Pancreas (tissue), 10 donors: ENCODE data around the gene TMC1. TPM values are rescaled to one million over a fixed set of nuclear protein-coding genes. Genes with fewer than 3 reads are reported as not detected.

Experiments
- ATAC-seq, 4 donors: fragments of 200-7000 bp; cut with Tn5 transposase; one replicate each; pipeline versions ENCODE4 v1.8.0 to v1.9.1; 2020; ENCODE audit warnings: mild to moderate bottlenecking in 4 of 4, moderate library complexity in 4 of 4
- DNase-seq, 6 donors: peaks; one replicate each; pipeline ENCODE4 v3.0.0-alpha.2; 2020
- FAIRE-seq: peaks from 2 replicates; lab custom pipeline; 2012; peaks lifted over from hg19 to GRCh38; lab: Jason Lieb, UNC
- H3K27ac ChIP-seq, 4 donors: fragments of 200-600 bp; sonication (generic); 1 replicate in 3 of 4; 2 replicates in 1 of 4; pipeline versions ENCODE4 v1.5.0 to v1.8.0; 2020
- H3K27me3 ChIP-seq, 4 donors: fragments of 200-600 bp; one replicate each; pipeline ENCODE4 v1.8.0; 2021
- H3K36me3 ChIP-seq, 3 donors: fragments of 200-600 bp; sonication (generic) in 1 of 3; one replicate each; pipeline versions ENCODE4 v1.5.0 to v1.8.0; 2020 to 2021
- H3K4me1 ChIP-seq, 3 donors: fragments of 200-600 bp; one replicate each; pipeline ENCODE4 v1.8.0; 2021
- H3K4me3 ChIP-seq, 4 donors: fragments of 200-600 bp; sonication (generic) in 2 of 4; one replicate each; pipeline versions ENCODE4 v1.5.0 to v1.8.0; 2020 to 2021
- H3K9me3 ChIP-seq, 4 donors: fragments of 200-600 bp; one replicate each; pipeline ENCODE4 v1.8.0; 2021
- WGBS, 2 donors: extraction: QIAGEN DNeasy Blood & Tissue Kit; methylation state at CpG; one replicate each; pipeline ENCODE4 v1.1.7; 2013; 5-methylcytosine and 5-hydroxymethylcytosine counted together
- intact Hi-C, 3 donors: fragments of 100-400 bp; cut with DNase I; formaldehyde crosslinking; loops; one replicate each; pipeline versions ENCODE4 v1.11.1 to v1.14.2; 2022
- polyA plus RNA-seq, 2 donors: library from polyadenylated mRNA; stranded (reverse); fragments of 200-250 nt; gene quantifications; one replicate each; pipeline ENCODE4 v1.2.3, GENCODE V29; 2013
- total RNA-seq, 6 donors: library from RNA; stranded (reverse); fragmentation: NEBNext Ultra II Directional in 4 of 6; extraction: Animal tissue kit (Norgen Biotek cat#: 25700) in 4 of 6; gene quantifications; one replicate each; pipeline versions ENCODE4 v1.2.1 to v1.2.4, GENCODE V29; 2021 to 2023
- TF ChIP-seq, protein P1 (sequence below), 4 donors: fragments of 200-600 bp; sonication (generic) in 3 of 4; IDR thresholded peaks; one replicate each; pipeline versions ENCODE4 v1.5.0 to v1.8.0; 2021; ENCODE audit warnings: antibody characterized with exemption in 4 of 4
- donor health status: healthy with polysubstance abuse.
- donor health status: DM: no; HTN: no; CAD: no; lungs with moderate emphysema.
- donor health status: DM: no; HTN: no; CAD: no.
- donor health status: control.
- donor health status: control.
- donor health status: Bipolar disorder and iron deficiency.
- donor health status: DM: yes; HTN: yes; CAD: no.
- donor health status: DM: no; HTN: no; CAD: no.
- donor health status: DM: no; HTN: no; CAD: no.
- donor health status: DM: yes; HTN: yes; CAD: no.

The TMC1 gene
- total and polyA plus RNA-seq, 8 donors, result not detected

DNA sequence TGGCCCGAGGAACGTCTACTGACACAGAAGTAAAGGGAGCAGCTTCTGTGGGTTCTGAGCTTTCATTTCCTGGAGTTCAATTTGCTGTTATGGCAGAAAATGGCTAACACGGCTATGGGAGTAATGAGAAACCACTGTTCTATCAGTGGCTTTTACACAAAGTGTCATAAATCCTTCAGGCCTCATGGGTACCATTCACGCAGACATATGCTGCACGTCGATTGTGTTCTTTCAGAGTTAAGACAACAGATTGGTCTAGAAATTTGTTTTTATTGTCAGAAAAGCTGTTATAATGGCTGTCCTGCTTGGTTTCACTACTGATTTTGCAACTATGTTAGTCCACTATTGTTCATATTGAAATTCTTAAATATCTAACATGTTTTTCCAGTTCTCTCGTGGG is 296.0 kb downstream of the TMC1 start:
- no peaks in the 10 kb centered on the region for H3K36me3 ChIP-seq
- H3K4me1 ChIP-seq, result peaks cover 10 to 14% (median 11%) of the 10 kb centered on the region in 3 donors
- intact Hi-C loops, result loop anchor here in 1 of 3 donors (10.0 kb wide), 1 partner anchor 533 kb away; no protein-coding TSS in a partner anchor
- no peak for FAIRE-seq
- ATAC-seq, result no peak
- TF ChIP-seq, protein P1, sequence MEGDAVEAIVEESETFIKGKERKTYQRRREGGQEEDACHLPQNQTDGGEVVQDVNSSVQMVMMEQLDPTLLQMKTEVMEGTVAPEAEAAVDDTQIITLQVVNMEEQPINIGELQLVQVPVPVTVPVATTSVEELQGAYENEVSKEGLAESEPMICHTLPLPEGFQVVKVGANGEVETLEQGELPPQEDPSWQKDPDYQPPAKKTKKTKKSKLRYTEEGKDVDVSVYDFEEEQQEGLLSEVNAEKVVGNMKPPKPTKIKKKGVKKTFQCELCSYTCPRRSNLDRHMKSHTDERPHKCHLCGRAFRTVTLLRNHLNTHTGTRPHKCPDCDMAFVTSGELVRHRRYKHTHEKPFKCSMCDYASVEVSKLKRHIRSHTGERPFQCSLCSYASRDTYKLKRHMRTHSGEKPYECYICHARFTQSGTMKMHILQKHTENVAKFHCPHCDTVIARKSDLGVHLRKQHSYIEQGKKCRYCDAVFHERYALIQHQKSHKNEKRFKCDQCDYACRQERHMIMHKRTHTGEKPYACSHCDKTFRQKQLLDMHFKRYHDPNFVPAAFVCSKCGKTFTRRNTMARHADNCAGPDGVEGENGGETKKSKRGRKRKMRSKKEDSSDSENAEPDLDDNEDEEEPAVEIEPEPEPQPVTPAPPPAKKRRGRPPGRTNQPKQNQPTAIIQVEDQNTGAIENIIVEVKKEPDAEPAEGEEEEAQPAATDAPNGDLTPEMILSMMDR (IDR thresholded peaks at IDR 0.05), result no peak
- H3K27me3 ChIP-seq, result peaks cover 0 to 4% (median 0%) of the 10 kb centered on the region in 4 donors
- no peak overlapping the region for H3K27ac ChIP-seq
- no peak overlapping the region for H3K4me3 ChIP-seq
- 80 to 85% methylated on average over 7 of the region's 7 CpGs for WGBS, 2 donors
- no peaks in the 10 kb centered on the region for H3K9me3 ChIP-seq
- no peak for DNase-seq

DNA sequence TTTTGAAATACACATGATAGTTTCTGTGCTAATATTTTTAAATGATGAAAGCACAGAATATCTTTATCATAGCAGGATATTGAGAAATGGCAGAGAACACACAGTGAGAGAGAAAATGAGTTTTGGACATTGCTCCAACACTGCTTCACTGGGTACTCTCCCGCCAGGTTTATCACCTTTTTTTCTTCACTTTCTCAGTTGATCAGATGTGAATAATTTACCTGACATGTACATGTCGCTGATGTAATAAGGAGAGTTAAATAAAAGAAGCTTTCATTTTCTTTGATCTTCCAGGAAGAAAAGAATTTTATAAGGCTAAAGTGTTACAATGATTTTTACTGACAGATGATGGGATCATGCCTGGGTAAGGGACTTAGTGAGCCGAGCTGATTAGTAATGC is 297.0 kb downstream of the TMC1 start:
- intact Hi-C loops, result loop anchor here in 1 of 3 donors (10.0 kb wide), 1 partner anchor 534 kb away; no protein-coding TSS in a partner anchor
- H3K27ac ChIP-seq, result no peak overlapping the region
- ATAC-seq (no peak), DNase-seq (no peak), FAIRE-seq (no peak)
- TF ChIP-seq, protein P1 (IDR thresholded peaks at IDR 0.05), result no peak
- no peaks in the 10 kb centered on the region for H3K36me3 ChIP-seq
- peaks cover 10 to 16% (median 10%) of the 10 kb centered on the region in 3 donors for H3K4me1 ChIP-seq
- peaks cover 0 to 4% (median 0%) of the 10 kb centered on the region in 4 donors for H3K27me3 ChIP-seq
- 71 to 82% methylated on average over 3 of the region's 3 CpGs for WGBS, 2 donors
- no peak overlapping the region for H3K4me3 ChIP-seq
- H3K9me3 ChIP-seq, result no peaks in the 10 kb centered on the region

DNA sequence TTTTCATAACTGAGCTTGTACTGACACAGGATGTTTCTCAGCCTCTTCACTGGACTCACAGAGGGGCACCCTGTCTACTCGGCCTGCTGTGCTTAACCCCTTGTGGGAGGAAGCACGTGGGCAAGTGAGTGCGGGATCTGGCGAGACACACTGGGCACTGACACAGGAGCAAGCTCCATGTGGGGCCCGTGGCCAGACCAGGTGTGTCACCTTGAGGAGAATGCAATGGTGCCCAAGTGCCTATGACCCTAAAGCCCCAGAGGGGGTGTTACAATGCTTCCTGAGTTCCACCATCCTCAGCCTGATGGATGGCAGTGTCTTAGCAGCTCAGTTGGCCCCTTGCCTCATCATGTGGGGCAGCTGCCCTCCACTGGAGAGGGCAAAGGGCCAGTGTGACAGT is 302.6 kb downstream of the TMC1 start:
- no peak overlapping the region for H3K27ac ChIP-seq
- TF ChIP-seq, protein P1 (IDR thresholded peaks at IDR 0.05), result no peak
- intact Hi-C loops, result loop anchor here in 1 of 3 donors (10.0 kb wide), 2 partner anchors 229 to 539 kb away; no protein-coding TSS in a partner anchor

DNA sequence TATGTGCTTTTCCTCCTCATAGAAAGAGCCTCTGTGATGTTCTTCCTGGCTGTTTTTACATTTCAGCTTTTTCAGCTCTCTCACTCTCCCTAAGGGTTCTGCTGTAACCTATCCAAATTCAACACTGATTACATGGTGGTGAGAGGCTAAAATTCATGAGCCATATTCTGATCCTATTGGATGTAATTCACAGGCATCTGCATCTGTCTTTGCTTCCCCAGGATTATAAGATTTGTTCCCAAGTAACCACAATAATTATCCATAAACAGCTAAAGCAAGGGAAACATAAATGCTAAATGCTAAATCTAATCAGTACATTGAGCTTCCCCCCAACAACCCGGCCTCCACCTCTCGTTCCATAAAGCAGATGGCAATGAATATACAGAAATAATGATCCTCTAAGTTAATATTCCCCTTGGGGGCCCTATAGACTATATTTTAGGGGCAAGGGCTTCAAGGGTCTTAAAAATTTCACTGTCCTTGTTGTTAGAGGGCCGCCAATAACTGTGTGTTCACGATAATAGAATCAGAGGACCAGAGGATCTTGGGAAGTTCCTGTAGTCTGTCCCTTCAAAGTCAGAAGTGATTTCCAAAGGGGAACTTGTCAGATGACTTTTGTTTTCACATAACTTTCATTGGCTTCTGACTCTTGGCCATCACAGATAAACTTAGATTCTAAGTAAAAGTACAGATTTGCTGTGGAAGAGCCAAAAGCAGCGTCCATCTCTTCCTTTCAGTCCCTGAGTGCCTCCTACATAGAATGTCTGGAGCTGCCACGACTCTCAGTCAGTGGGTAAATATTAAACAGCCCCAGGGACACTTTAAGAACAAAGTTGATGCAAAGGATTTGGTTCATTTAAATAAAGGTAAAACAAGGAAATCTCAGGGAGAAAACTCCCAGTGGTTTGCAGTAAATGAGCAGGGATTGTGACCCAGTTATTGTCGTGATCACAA is 305.9 kb downstream of the TMC1 start:
- WGBS, 2 donors, result 59% methylated on average over 7 of the region's 7 CpGs
- Histone ChIP-seq H3K36me3 (no peaks in the 10 kb centered on the region), H3K27me3 (no peaks in the 10 kb centered on the region), H3K4me3 (no peak overlapping the region), H3K4me1 (peaks cover 7 to 27% (median 18%) of the 10 kb centered on the region in 3 donors), H3K27ac (peak overlapping the region in 2 of 4 donors; percentile 71 to 80), H3K9me3 (no peaks in the 10 kb centered on the region)
- FAIRE-seq, result no peak
- no peak for DNase-seq
- ATAC-seq, result peak; percentile 27 to 68 (median 44)
- intact Hi-C loops, result loop anchor here in 1 of 3 donors (10.0 kb wide), 2 partner anchors 232 to 542 kb away; no protein-coding TSS in a partner anchor
- TF ChIP-seq, protein P1 (IDR thresholded peaks at IDR 0.05), result no peak

More for the DNA sequence above, 302.6 kb downstream of the TMC1 start:
- Histone ChIP-seq H3K36me3 (no peaks in the 10 kb centered on the region), H3K4me1 (peaks cover 7 to 26% (median 18%) of the 10 kb centered on the region in 3 donors), H3K27me3 (no peaks in the 10 kb centered on the region), H3K4me3 (no peak overlapping the region), H3K9me3 (no peaks in the 10 kb centered on the region)
- 71 to 76% methylated on average over 5 of the region's 5 CpGs for WGBS, 2 donors
- DNase-seq (peak in 1 of 6 donors; percentile 47), FAIRE-seq (no peak), ATAC-seq (no peak)
